ELF-1 (cell line): ENCODE data around the gene PHAF1.

Experiments
- DNase-seq: peaks from one replicate; pipeline ENCODE4 v3.0.0-alpha.2; 2016; ENCODE audit warnings: low read depth, low spot score

PHAF1 gene

GRCh38 chr16:67109407-67110135 is at the start of gene PHAF1:
PHAF1 (plus strand) TSS chr16:67109941; CDS start chr16:67110176, 235 bp downstream.
- DNase-seq, result peak; percentile 97

GRCh38 chr16:67063008-67063407 is 46.7 kb upstream of the PHAF1 start:
- DNase-seq, result no peak

- no peak for DNase-seq
Measured at GRCh38 chr16:67068212-67068753, 41.5 kb upstream of the PHAF1 start.

- DNase-seq, result no peak
Measured at GRCh38 chr16:67071476-67072048, 38.2 kb upstream of the PHAF1 start.

GRCh38 chr16:67075331-67075730 is 34.4 kb upstream of the PHAF1 start:
- DNase-seq, result no peak

- no peak for DNase-seq
Measured at GRCh38 chr16:67077871-67078270, 31.9 kb upstream of the PHAF1 start.

GRCh38 chr16:67082100-67082499 is 27.6 kb upstream of the PHAF1 start:
- DNase-seq, result no peak

GRCh38 chr16:67082891-67083290 is 26.9 kb upstream of the PHAF1 start:
- no peak for DNase-seq

GRCh38 chr16:67084345-67085028 is 25.3 kb upstream of the PHAF1 start:
- no peak for DNase-seq

GRCh38 chr16:67086822-67087221 is 22.9 kb upstream of the PHAF1 start:
- DNase-seq, result no peak

- DNase-seq, result no peak
Measured at GRCh38 chr16:67087291-67087690, 22.4 kb upstream of the PHAF1 start.

- no peak for DNase-seq
Measured at GRCh38 chr16:67087803-67088202, 21.9 kb upstream of the PHAF1 start.

- no peak for DNase-seq
Measured at GRCh38 chr16:67088551-67088950, 21.2 kb upstream of the PHAF1 start.

- DNase-seq, result no peak
Measured at GRCh38 chr16:67089101-67089500, 20.6 kb upstream of the PHAF1 start.

- no peak for DNase-seq
Measured at GRCh38 chr16:67091906-67092566, 17.7 kb upstream of the PHAF1 start.

- no peak for DNase-seq
Measured at GRCh38 chr16:67093098-67093726, 16.5 kb upstream of the PHAF1 start.

GRCh38 chr16:67098599-67098998 is 11.1 kb upstream of the PHAF1 start:
- no peak for DNase-seq

- no peak for DNase-seq
Measured at GRCh38 chr16:67100569-67101310, 9.0 kb upstream of the PHAF1 start.

GRCh38 chr16:67101311-67102082 is 8.2 kb upstream of the PHAF1 start:
- no peak for DNase-seq

- DNase-seq, result peak; percentile 63
Measured at GRCh38 chr16:67104061-67104460, 5.7 kb upstream of the PHAF1 start.
